Measurements from ENCODE around the gene CELA2B.
"Not testable (repeated sequence)": the region's sequence is repeated elsewhere in the genome, so short reads cannot be mapped to it uniquely, and the experiment has no call there.

Gene CELA2B

DNA sequence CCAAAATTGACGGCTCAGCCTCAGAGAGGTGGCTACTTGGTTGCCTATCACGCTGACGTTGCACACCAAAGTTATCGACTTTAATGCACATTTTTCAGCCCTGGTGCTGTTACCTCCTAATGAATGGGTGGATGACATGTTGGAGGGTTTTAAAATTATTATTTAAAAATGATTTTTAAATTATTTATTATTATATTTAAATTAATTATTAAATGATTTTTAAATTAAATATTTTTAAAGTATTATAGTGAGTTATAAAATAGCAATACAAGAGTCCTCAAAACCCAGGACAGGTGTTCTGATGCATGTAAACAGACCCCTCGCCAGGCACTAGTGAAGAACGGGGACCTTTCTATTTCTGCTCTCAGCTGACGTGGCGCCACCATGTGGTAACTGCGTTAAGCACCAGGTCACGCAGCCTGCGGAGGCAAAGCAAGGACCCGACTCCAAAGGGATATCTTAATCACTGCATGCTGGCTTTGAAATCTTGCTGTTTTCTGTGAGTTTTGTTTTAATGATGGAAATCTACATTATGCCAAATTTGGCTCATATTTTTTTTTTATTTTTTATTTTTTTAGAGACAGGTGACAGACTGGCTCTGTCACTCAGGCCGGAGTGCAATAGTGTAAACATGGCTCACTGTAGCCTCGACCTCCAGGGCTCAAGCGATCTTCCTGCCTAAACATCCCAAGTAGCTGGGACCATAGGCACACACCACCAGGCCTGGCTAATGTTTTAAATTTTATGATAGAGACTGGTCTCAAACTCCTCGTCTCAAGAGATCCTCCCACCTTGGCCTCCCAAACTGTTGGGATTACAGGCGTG, 25.5 kb downstream of the CELA2B start:
- DNase-seq: peak; percentile 42

DNA sequence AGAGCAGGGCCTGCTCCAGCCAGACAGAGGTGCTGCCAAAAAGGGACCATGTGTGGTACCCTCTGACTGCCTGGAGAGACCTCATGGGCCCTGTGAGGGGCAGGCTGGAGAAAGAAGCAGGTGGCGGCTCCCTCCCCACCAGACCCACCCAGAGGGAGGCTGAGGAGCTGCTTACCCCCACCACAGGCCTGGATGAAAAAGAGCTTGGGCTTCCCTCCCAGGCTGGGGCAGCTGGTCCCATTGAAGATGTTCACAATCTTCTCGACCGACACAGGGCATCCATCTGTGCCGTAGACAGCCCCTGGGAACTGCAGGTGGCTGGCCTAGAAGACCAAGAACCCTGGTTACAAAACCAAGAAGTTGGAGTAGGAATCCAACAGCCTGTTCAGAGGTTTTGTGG, 28.5 kb downstream of the CELA2B start:
- DNase-seq: no peak

DNA sequence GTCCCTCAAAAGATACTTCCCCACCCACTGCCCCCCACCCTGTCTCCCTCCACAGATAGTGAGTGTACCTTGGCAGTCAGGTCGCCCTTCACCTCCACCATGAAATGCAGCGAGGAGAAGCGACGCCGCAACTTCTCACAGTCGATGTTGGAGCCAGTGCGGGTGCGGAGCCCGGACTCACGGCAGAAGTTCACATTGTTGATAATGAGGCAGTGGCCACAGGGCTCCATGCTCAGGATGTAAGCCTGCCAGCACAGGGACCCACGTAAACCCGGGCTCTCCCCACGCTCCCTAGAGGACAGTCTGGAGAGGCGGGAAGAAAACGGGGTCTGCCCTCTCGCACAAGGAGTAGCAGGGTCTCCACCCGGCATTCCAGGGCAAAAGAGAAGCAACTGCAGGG, 30.9 kb downstream of the CELA2B start:
- no peak for DNase-seq

DNA sequence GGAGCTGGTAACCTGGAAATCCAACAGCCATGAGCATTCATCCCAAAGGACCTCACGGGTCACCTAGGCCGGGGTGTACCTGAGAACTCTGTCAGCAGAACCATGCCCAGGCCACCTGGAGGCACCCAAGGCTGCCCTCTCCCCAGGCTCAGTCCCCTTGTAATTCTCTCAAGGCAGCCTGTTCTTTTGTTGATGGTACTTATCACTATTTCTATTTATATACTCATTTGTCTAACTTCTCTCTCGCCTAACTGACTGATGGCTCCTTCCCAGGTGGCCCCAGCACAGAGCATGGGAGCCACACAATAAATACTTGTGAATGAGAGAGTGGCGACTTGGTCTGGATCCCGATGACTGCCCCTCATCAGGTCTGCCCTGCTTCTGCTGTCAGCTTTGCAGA, 31.4 kb downstream of the CELA2B start:
- DNase-seq: no peak

DNA sequence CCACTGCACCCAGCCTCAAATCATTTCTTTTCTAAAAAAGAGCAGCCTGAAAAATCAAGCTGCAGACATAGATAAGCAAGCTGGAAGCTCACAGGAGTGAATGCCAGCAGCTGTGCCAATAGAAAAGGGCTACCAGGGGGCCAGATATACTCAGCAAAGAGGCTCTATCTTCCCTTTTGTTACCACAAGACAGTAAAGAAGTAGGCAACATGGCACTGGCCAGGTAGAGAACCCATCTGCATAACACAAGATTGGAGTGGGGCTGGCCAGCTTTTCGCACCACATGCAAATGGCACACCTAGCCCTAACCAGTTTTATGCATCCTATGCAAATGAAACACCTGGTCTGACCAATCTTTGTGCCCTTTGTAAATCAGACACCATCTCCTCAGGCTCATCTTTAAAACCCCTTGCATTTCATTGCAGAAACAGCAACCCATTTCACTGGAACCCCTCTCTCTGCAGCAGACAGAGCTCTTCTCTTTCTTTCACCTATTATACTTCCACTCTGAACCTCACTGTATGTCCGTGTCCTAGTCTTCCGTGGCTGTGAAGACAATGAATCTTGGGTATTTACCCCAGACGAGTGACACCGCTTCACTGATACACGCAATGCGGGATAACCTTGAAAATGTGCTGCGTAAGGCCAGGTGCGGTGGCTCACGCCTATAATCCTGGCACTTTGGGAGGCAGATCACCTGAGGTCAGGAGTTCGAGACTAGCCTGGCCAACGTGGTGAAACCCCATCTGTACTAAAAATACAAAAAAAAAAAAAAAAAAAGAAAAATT, 33.0 kb downstream of the CELA2B start:
- DNase-seq: no peak

DNA sequence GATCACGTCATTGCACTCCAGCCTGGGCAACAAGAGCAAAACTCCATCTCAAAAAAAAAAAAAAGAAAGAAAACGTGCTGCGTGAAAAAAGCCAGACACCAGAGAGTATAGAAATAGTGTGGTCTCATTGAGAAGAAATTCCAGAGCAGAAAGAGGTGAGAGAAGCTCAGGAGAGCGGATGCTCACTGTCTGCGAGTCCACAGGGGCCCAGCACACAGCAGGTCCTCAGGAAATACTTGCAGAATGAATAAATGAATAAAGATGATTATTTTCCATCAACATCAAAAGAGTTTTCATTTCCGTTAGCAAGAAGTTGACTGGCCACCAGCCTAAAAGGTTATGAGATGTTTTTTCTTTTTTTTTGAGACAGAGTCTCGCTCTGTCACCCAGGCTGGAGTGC, 33.7 kb downstream of the CELA2B start:
- no peak for DNase-seq

DNA sequence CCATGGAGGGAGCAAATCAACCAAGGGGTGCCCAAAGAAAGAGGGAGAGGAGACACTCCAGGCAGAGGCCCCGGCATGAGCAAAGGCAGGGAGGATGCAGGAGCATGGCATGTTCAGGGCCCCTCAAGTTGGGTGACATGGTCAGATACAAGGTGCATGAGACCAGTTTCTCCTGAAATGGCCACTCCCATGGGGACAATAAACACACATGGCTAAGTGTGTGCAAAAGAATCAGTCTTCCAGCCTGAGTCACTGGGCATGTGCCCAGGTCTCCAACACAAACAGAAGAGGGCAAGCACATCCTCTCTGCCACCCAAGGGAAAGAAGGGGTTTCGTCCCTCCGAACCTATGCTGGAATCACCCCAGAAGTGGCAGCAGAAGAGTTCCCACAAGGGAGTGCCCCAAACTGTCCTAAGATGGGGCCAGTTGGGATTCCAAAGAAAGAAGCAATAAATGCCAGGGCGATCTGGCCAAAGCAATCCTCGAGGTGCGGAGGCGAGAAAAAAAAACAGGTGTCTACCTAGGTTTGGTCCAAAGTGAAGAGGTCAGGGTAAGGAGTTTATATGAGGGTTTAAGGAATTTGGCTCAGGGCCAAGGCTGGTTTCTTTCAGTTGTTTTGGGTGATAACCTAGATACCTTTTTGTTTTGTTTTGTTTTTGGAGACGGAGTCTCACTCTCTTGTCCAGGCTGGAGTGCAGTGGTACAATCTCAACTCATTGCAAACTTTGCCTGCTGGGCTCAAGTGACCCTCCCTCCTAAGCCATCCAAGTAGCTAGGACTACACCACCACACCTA, 34.9 kb downstream of the CELA2B start:
- no peak for DNase-seq

DNA sequence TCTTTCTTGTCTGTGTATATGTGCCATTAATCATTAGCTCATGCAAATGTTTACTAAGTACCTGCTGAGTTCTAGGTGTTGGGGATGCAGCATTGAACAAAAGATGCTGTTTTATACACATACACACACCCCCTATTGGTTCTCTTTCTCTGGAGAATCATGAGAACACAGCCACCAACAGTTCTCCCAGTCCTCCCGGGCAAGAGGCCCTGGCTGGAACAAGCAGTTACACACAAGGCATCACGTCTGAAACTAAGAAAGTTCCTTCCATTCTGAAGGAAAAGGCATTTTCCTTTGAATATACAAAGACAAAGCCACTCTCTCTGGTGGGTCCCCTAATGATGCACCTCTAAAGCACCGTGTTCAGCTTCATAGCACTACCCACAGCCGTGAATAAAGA, 37.3 kb downstream of the CELA2B start:
- no peak for DNase-seq

DNA sequence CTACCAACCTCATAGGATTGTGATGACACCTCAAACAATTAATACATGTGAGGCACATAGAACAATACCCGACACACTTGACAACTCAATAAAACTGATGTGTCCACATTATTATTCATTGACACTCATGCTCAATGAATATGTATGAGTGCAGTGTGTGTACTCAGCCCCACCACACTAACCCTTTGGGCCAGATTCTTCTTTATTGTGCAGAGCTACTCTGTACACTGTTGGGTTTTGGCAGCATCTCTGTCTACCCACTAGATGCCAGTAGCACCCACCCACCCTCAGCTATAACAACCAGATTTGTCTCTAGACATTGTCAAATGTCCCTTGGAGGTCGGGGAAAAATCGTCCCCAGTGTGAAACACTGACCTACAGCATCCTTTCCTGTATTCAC, 38.0 kb downstream of the CELA2B start:
- DNase-seq: no peak

DNA sequence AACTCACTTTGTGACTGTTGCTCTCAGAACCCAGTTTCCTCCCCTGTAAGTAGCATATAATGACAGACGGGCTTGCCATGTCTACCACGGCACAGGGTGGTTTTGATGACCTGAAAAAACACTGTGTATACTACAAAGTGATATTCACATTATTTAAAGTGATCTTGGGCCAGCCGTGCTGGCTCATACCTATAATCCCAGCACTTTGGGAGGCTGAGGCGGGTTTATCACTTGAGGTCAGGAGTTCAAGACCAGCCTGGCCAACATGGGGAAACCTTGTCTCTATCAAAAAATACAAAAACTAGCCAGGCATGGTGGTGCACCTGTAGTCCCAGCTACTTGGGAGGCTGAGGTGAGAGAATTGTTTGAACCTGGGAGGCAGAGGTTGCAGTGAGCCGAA, 38.7 kb downstream of the CELA2B start:
- not testable (repeated sequence) for DNase-seq

DNA sequence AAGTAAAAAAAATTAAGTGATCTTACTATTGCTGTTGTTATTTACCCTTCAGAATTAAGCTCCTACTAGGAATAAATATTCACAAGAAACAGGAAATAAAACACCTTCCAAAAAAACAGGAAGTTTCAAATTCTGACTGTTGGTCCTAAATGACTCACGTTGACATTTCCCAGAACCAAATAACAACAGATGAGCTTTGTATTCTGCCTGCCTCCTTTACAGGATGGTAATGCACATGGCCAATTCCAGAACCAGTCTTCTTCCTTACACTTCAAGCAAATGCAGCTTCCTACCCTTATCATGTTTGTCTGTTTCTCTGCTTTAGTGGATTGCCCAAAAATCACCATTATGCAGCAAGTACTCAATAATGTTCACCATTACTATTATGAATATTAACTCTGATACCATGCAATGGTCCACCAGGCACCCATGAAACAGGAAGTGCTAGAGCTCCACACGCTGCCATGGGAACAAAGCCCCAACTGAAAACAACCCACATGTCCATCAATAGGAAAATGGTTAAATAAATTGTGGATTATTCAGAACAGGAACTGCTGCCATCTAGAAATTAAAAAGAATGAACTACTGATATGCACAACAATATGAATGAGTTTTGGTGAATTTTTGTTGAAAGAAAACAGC, 39.2 kb downstream of the CELA2B start:
- DNase-seq: no peak

DNA sequence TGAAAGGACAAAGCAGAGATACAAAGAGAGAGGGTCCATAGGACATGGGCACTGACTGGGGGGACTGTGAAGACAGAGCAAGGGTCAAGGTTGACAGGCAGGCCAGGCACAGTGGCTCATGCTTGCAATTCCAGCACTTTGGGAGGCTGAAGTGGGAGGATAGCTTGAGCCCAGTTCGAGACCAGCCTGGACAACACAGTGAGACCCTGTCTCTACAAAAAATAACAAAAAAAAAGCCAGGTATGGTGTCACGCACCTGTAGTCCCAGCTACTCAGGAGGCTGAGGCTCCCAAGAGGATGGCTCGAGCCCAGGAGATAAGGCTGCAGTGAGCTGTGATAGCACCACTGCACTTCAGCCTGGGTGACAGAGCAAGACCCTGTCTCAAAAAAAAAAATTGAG, 43.7 kb downstream of the CELA2B start:
- DNase-seq: no peak

DNA sequence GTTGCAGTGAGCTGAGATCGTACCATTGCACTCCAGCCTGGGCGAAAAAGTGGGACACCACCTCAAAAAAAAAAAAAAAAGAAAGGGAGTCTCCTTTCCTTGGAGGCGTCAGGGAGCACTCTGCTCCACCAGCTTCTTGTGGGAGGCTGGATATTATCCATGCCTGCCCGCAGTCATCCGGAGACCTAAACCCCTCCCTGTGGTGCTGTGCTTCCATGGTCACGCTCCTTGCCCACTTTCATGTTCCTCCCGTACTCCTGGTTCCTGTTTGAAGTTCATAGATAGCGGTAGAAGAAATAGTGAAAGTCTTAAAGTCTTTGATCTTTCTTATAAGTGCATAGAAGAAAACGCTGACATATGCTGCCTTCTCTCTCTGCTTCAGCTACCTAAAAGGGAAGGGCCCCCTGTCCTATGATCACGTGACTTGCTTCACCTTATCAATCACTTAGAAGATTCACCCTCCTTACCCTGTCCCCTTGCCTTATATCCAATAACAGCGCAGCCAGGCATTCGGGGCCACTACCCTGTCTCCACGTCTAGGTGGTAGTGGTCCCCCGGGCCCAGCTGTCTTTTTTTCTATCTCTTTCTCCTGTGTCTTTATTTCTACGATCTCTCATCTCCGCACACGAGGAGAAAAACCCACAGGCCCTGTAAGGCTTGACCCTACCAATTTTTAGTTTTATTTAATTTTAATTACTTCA, 45.5 kb downstream of the CELA2B start:
- not testable (repeated sequence) for DNase-seq

DNA sequence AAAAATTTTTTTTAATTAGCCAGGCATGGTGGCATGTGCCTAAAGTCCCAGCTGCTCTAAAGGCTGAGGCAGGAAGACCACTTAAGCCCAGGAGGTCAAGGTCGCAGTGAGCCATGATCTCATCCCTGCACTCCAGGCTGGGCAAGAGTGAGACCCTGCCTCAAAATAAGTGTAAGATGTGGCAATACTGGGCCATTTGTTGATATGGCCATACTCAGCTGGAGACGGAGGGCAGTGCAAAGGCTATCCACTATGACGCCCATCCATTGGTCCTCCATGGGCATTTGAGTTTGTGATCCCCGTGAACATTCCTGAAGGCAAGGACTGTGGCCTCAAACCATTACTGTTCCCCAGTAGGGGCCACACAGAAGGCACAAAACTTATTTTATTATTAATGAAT, 46.6 kb downstream of the CELA2B start:
- no peak for DNase-seq

DNA sequence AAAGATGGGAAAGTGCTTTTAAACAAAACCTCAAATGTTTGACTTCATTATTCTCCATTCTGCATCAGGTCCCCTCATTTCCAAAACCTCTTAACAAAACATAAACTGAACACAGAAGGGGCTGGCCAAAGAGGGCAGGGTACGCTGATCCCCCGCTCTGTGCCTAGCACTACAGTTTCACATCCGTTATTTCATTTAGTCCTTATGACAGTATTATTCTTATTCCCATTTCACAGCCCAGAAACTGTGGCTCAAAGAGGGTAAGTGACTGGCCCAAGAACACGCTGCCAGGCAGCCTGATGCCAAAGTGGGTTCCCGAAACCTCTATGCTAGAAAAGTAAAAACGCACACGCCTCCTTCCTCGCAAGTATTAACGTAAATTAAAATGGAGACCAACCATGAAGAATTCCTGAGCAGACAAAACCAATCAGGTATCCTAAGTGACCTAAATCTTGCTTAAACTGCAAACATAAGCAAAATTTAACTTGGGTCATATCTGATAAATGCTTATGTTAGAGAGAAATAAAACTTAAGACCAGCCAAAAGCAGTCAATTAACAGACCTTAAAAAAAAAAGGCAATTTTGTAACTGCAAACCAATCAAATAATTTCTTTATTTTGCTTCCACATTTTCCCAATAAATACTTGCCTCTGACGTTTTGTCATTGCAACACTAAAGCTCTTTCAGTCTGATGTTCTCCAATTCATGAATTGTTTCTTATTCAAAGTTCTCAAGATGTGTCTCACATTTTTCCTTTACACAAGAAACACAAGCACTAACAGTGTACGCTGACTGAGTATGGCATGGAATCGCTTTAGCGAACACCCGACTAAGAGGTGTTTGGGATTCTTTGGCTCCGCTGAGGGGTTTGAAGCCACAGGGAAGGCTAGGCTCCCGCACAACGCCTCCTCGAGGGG, 47.5 kb downstream of the CELA2B start:
- peak; percentile 25 for DNase-seq

DNA sequence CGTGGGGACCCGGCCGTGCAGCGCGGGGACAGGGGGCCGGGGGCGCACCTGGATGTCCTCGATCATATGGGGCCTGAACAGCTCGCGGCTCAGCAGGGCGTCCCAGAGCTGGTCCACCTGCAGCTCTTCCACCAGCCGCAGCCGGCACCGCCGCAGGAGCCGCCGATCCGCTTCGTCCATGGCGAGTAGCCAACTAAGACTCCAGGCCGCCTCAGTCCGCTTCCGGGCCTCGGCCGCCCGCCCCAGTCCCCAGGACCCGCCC, 48.0 kb downstream of the CELA2B start, which contains the start of gene CASP9:
Gene CASP9, minus strand, starts transcription at position 195 of the 262 bp plus-strand sequence. Its CDS starts 15 bp downstream, at position 180.
- DNase-seq: no peak

DNA sequence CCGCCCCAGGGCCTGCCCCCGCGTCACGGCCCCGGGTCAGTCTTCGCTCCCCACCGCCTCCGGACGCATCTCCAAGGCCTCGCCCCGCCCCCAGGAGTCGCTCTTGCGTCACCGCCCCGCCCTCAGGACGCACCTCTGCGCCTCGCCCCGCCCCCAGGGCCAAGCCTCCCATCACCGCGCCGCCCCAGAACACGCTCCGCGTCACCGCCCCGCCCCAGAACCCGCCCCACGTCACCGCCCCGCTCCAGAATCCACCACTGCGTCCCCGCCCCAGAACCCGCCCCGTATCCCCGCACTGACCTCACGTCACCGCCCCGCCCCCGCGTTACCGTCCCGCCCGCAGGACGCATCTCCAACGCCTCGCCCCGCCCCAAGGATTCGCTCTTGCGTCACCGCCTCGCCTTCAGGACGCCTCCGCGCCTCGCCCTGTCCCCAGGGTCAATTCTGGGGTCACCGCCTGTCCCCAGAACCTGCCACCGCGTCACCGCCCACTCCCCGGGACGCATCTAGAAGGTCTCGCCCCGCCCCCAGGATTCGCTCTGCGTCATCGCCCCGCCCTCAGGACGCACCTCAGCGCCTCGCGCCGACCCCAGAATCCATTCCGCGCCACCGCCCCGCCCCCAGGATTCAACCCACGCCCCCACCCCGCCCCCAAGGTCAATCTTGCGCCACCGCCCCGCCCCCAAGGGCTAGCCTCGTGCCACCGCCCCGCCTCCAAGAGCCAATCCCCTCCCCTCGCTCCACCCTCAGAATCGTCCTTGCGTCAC, 48.6 kb downstream of the CELA2B start:
- peak; percentile 97 for DNase-seq

DNA sequence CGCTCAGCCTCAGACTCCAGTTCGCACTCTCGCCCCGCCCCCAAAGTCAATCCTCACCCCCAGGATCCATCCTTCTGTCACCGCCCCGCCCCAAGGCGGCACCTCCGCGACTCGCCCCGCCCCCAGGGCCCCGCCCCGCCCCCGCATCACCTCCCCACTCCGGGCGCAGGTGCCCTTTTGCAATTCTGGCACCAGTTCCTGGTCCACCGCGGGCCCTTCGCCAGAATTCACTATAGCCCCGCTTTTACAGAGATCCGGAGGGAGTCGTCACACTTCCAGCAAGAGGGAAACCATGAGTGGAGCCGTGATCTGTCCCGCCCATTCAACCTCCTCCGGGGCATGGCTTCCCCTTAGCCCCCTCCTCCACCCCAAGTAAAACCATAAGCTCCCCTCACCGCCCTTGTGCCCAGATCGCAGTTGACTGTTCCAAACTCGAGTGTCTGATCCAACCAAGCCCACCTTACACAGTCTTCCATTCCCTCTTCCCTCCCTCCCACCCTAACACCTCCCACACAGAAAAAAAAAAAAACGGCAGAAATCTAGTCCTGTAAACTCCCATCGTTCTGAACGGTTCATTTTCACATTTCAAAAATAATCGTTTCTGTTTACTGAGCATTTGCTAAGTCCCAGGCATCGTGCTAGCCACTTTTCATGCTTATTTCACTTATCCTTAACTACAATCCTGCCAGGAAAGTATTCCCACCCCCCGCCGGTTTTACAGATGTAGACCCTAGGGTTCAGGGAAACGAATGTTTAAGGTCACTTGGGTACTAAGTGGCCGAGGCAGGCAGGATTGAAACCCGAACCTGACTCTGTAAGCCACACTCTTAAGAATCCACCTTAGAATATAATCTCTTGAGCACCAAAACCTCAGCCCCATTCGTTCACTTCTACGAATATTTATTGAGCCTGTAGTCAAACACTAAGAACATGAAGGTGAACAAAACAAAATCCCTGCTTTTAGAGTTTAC, 49.4 kb downstream of the CELA2B start:
- no peak for DNase-seq

DNA sequence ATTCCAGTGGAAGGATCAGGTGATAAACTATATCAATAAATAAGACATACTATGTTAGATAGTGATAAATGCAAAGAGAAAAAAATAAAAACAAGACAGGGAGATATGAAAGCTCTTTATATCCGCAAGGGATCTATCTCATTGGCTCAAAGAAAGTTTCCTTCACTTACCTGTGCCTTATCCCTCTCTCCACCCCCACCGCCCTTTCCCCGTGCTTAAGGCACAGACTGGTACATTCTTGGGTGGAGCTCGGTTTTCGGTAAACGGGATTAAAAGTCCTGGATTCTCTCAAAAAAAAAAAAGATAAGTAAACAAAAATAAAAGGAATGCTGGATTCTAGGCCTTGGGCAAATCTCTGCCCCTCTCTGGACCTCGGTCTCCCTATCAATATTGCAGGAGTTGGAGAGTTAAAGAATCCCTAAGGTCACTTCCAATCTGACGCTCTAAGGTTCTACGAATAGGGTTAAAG, 50.2 kb downstream of the CELA2B start:
- no peak for DNase-seq
